Measurements from ENCODE around the gene TMEM130. TPM values are rescaled to one million over a fixed set of nuclear protein-coding genes. Genes with fewer than 3 reads are reported as not detected.

Gene TMEM130
- total RNA-seq, 2 donors from 2014 or later = 1.1 TPM; not detected in 1

GRCh38 chr7:98821348-98821747 lies 48.5 kb downstream of the TMEM130 start:
- Histone ChIP-seq H3K4me1 (peaks cover 0 to 11% of the 10 kb centered on the region in 2 donors), H3K9me3 (no peaks in the 10 kb centered on the region), H3K4me3 (no peak overlapping the region), H3K27ac (no peak overlapping the region), H3K36me3 (no peaks in the 10 kb centered on the region), H3K27me3 (no peaks in the 10 kb centered on the region)
- DNase-seq (ENCODE audit: low spot score) = no peak
- no peak for TF ChIP-seq CTCF (IDR thresholded peaks at IDR 0.05)

DNA sequence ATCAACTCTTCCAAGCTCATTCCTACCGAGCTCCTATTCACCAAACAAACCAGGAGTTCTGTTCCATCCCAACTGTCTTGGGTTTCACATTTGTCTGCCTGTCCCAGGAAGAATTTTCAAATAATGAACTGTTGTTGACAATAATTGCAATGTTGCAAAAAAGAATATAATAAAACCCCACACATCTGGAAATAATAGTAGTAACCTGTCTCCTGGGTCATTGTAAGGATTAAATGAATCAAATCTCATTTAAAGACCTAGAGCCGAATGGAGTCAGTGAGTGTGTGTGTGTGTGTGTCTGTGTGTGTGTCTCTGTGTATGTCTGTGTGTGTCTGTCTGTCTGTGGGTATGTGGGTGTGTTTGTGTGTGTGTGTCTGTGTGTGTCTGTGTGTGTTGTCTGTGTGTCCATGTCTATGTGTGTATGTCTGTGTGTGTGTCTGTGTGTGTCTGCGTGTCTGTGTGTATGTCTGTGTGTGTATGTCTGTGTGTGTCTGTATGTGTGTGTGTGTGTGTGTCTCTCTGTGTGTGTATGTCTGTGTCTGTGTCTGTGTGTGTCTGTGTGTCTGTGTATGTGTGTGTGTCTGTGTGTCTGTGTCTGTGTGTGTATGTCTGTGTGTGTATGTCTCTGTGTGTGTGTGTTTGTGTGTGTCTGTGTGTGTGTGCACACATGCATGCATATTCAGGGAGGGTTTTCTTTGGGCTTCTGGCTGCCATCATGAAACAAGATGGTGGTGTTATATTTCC lies 52.7 kb downstream of the TMEM130 start:
- H3K36me3 ChIP-seq = no peaks in the 10 kb centered on the region
- TF ChIP-seq CTCF (IDR thresholded peaks at IDR 0.05) = no peak
- DNase-seq (ENCODE audit: low spot score) = no peak
- no peaks in the 10 kb centered on the region for H3K9me3 ChIP-seq
- H3K4me3 ChIP-seq = no peak overlapping the region
- H3K27ac ChIP-seq = peak overlapping the region; percentile 74 to 86
- no peaks in the 10 kb centered on the region for H3K27me3 ChIP-seq
- H3K4me1 ChIP-seq = peaks cover 0 to 13% of the 10 kb centered on the region in 2 donors

DNA sequence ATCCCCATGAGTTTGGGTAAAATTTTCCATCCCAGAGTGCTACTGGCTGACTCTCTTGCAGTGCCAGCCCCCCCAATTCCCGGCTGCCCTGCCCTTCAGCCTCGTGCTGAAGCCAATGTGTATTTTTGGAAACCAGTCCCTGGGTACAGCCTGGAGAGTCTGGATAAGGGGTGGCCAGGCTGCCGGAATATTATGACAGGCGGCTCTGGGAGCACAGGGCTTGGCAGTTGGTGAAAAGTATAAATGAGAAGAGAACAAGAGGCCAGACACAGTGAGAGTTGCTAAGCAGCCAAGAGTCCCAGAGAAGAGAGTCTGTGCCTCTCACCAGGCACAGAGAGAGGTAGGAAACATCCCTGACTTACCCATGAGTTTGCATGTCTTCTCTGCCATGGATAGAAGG lies 53.6 kb downstream of the TMEM130 start:
- Histone ChIP-seq H3K27ac (peak overlapping the region; percentile 74 to 86), H3K4me1 (peaks cover 0 to 13% of the 10 kb centered on the region in 2 donors), H3K27me3 (no peaks in the 10 kb centered on the region), H3K4me3 (no peak overlapping the region), H3K9me3 (no peaks in the 10 kb centered on the region), H3K36me3 (no peaks in the 10 kb centered on the region)
- no peak for TF ChIP-seq CTCF (IDR thresholded peaks at IDR 0.05)
- peak; percentile 59 for DNase-seq (ENCODE audit: low spot score)

DNA sequence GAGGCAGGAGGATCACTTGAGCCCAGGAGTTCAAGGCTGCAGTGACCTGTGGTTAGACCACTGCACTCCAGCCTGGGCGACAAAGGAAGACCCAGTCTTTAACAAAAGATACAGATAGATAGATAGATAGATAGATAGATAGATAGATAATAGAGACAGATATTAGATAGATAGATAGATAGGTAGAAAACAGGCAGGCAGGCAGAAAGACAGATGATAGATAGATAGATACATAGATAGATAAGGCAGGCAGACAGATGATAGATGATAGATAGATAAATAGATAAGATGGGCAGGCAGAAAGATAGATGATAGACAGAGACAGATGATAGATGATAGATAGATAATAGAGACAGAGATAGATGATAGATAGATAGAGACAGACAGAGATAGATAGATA lies 54.5 kb downstream of the TMEM130 start:
- Histone ChIP-seq H3K36me3 (no peaks in the 10 kb centered on the region), H3K4me3 (no peak overlapping the region), H3K9me3 (no peaks in the 10 kb centered on the region), H3K27ac (no peak overlapping the region), H3K27me3 (no peaks in the 10 kb centered on the region), H3K4me1 (peaks cover 0 to 15% of the 10 kb centered on the region in 2 donors)
- DNase-seq (ENCODE audit: low spot score) = no peak
- TF ChIP-seq CTCF (IDR thresholded peaks at IDR 0.05) = no peak

DNA sequence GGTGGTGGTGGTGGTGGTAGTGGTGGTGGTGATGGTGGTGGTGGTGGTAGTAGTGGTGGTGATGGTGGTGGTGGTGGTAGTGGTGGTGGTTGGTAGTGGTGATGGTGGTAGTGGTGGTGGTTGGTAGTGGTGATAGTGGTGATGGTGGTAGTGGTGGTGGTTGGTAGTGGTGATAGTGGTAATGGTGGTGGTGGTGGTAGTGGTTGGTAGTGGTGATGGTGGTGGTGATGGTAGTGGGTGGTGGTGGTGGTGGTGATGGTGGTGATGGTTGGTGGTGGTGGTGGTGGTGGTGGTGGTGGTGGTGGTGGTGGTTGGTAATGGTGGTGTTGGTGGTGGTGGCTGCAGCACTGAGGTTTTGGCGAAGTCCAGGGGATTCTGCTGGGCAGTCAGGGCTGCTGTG lies 58.5 kb downstream of the TMEM130 start:
- Histone ChIP-seq H3K4me1 (peaks cover 0 to 13% of the 10 kb centered on the region in 2 donors), H3K27ac (no peak overlapping the region), H3K27me3 (no peaks in the 10 kb centered on the region), H3K36me3 (no peaks in the 10 kb centered on the region), H3K9me3 (no peaks in the 10 kb centered on the region), H3K4me3 (no peak overlapping the region)
- DNase-seq (ENCODE audit: low spot score) = no peak
- no peak for TF ChIP-seq CTCF (IDR thresholded peaks at IDR 0.05)
